ENCODE results near the gene TRIM71. TPM values are rescaled to one million over a fixed set of nuclear protein-coding genes. Genes with fewer than 3 reads are reported as not detected.

The TRIM71 gene
- total RNA-seq, 3 donors from 2014 or later: under 0.01 TPM; not detected in 1

GRCh38 chr3:32876920-32877319 lies 59.1 kb downstream of the TRIM71 start:
- no peak for DNase-seq (ENCODE audit: low spot score in 2 of 2)
- Histone ChIP-seq H3K27ac (no peak overlapping the region), H3K36me3 (no peaks in the 10 kb centered on the region), H3K4me1 (peaks cover 4 to 5% of the 10 kb centered on the region in 2 donors), H3K9me3 (no peaks in the 10 kb centered on the region), H3K4me3 (no peak overlapping the region), H3K27me3 (peaks cover 0 to 6% of the 10 kb centered on the region in 2 donors)
- TF ChIP-seq POLR2AphosphoS5 (IDR thresholded peaks at IDR 0.05) (no peak), CTCF (IDR thresholded peaks at IDR 0.05) (no peak), POLR2A (IDR thresholded peaks at IDR 0.05) (no peak)
- intact Hi-C loops (cut with DNase I; ENCODE audit: low total_unique reads): no loop called here

GRCh38 chr3:32877598-32877997 lies 59.8 kb downstream of the TRIM71 start:
- H3K9me3 ChIP-seq: no peaks in the 10 kb centered on the region
- H3K27me3 ChIP-seq: peaks cover 0 to 6% of the 10 kb centered on the region in 2 donors
- no peak overlapping the region for H3K4me3 ChIP-seq
- H3K36me3 ChIP-seq: no peaks in the 10 kb centered on the region
- H3K4me1 ChIP-seq: peaks cover 2 to 5% of the 10 kb centered on the region in 2 donors
- intact Hi-C loops (cut with DNase I; ENCODE audit: low total_unique reads): no loop called here
- H3K27ac ChIP-seq: no peak overlapping the region
- DNase-seq (ENCODE audit: low spot score in 2 of 2): no peak
- TF ChIP-seq POLR2AphosphoS5 (IDR thresholded peaks at IDR 0.05): no peak
- TF ChIP-seq CTCF (IDR thresholded peaks at IDR 0.05): no peak
- no peak for TF ChIP-seq POLR2A (IDR thresholded peaks at IDR 0.05)

GRCh38 chr3:32880225-32880624 lies 62.4 kb downstream of the TRIM71 start:
- no peaks in the 10 kb centered on the region for H3K9me3 ChIP-seq
- peaks cover 0 to 6% of the 10 kb centered on the region in 2 donors for H3K27me3 ChIP-seq
- intact Hi-C loops (cut with DNase I; ENCODE audit: low total_unique reads): no loop called here
- H3K4me3 ChIP-seq: no peak overlapping the region
- TF ChIP-seq CTCF (IDR thresholded peaks at IDR 0.05): no peak
- TF ChIP-seq POLR2AphosphoS5 (IDR thresholded peaks at IDR 0.05): no peak
- TF ChIP-seq POLR2A (IDR thresholded peaks at IDR 0.05): no peak
- DNase-seq (ENCODE audit: low spot score in 2 of 2): no peak
- no peak overlapping the region for H3K27ac ChIP-seq
- H3K36me3 ChIP-seq: no peaks in the 10 kb centered on the region
- H3K4me1 ChIP-seq: no peaks in the 10 kb centered on the region

- TF ChIP-seq CTCF (IDR thresholded peaks at IDR 0.05): no peak
- no peak for TF ChIP-seq POLR2A (IDR thresholded peaks at IDR 0.05)
- TF ChIP-seq POLR2AphosphoS5 (IDR thresholded peaks at IDR 0.05): no peak
- intact Hi-C loops (cut with DNase I; ENCODE audit: low total_unique reads): no loop called here
- H3K36me3 ChIP-seq: no peaks in the 10 kb centered on the region
- H3K27me3 ChIP-seq: peaks cover 0 to 6% of the 10 kb centered on the region in 2 donors
- DNase-seq (ENCODE audit: low spot score in 2 of 2): no peak
- no peak overlapping the region for H3K27ac ChIP-seq
- no peaks in the 10 kb centered on the region for H3K4me1 ChIP-seq
- H3K9me3 ChIP-seq: no peaks in the 10 kb centered on the region
- H3K4me3 ChIP-seq: no peak overlapping the region
Measured at GRCh38 chr3:32881624-32882023, 63.8 kb downstream of the TRIM71 start.

GRCh38 chr3:32882189-32882588 lies 64.4 kb downstream of the TRIM71 start:
- H3K36me3 ChIP-seq: no peaks in the 10 kb centered on the region
- intact Hi-C loops (cut with DNase I; ENCODE audit: low total_unique reads): no loop called here
- no peak overlapping the region for H3K27ac ChIP-seq
- DNase-seq (ENCODE audit: low spot score in 2 of 2): no peak
- no peaks in the 10 kb centered on the region for H3K9me3 ChIP-seq
- no peak overlapping the region for H3K4me3 ChIP-seq
- no peaks in the 10 kb centered on the region for H3K4me1 ChIP-seq
- H3K27me3 ChIP-seq: peaks cover 0 to 6% of the 10 kb centered on the region in 2 donors
- TF ChIP-seq POLR2A (IDR thresholded peaks at IDR 0.05) (no peak), CTCF (IDR thresholded peaks at IDR 0.05) (no peak), POLR2AphosphoS5 (IDR thresholded peaks at IDR 0.05) (no peak)

Measured in breast epithelium (tissue), 4 donors.